OCI-M2 (cell line): ENCODE data around the gene GABBR2.

Experiments used
- DNase-seq: peaks from one replicate; lab custom pipeline; 2025; ENCODE audit not compliant: unreplicated experiment; lab: John Stamatoyannopoulos, UW

Gene GABBR2

DNA sequence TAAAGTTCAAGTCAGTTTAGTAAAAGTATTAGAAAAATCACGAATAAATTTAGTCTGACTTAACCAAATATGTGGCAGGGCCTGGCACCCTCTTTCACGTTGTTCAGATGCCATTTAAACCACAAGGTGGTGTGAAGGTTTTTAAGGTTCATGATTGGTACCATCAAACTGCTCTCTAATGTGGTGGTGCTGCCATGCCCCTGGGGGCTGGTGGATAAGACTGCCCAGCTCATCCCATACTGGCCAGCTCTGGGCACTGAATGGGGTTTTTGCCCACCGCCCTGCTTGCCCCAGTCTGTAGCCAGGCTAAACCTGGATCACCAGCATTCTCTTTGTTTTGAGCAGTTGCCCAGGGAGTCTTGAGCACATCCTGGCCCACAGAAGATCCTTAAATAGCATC, 159.3 kb downstream of the GABBR2 start:
- DNase-seq = no peak

DNA sequence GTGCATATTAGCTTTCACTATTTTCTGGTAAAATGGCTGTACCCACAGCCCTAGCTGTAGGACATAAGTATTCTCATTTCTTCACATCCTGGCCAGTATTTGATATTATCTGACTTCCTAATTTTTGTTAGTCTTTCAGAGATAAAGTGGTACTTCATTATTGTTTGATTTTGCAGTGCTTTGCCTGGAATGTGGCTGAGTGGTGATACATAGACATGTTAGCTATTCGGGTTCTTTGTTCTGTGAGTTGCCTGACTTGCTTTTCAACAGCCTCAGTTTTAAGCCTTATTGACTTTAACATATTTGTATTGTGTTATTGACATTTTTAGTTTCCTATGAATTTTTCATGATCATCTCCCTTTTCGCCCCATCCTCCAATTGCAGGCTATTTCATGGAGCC, 161.1 kb downstream of the GABBR2 start:
- DNase-seq = no peak

DNA sequence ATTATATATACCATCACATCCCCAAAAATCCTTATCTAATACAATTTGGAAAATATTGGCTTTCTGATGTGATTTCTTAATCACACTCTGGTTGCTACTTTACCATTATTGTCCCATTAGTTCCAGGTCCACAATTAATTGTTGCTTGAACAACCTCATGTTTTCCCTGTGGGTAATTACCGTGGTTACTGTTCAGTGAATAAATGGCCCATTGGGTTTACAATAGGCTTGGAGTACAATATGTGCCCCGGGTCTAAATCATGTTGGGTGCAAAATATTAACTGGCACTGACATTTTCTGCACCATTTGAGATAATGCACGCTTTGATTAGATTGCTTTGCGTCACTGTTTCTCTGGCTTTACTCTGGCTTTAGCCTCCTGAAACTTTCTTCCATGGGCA, 163.7 kb downstream of the GABBR2 start:
- no peak for DNase-seq

DNA sequence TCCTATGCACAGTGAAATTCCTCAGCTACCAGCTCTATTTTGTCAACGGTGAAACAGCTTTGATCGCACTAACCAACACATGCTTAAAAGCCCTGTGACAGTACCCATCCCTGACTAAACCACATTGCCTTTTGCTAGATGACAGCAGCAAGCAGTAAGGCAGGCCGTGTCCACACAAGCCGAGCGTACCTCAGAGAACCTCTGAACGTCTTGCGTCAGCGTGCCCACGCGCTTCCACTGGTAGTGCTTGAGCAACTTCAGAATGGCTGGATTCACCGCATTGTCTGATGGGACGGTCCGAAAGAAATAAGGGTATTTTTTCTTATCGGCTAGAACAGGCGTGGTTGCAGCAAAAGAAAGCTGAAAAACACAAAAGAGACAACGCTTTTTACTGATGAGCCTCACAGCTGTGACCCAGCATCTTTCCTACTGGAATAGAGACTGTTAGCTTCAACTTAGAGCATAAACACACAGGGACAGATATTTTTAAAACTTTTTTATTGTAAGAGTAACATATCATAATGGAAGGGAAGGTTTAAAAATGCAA, 167.0 kb downstream of the GABBR2 start:
- no peak for DNase-seq

DNA sequence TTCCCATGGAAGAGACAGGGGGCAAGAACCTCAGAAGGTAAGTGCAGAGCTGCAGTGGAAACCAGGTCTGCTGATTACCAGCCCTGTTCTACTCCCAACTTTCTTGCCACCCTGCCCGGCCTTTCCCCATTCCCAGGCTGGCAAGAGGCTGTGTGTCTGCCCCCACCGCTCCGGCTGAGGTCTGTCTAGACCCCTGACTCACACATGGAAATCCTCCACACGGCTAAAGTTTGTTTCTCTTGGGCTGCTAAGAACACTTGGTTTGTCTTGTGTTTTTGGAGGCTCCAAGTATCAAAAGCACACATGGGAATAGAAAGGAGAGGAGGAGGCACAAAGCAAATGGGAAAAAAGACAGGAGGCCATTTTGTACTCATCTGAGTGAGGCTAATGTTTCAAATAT, 168.3 kb downstream of the GABBR2 start:
- DNase-seq = no peak

DNA sequence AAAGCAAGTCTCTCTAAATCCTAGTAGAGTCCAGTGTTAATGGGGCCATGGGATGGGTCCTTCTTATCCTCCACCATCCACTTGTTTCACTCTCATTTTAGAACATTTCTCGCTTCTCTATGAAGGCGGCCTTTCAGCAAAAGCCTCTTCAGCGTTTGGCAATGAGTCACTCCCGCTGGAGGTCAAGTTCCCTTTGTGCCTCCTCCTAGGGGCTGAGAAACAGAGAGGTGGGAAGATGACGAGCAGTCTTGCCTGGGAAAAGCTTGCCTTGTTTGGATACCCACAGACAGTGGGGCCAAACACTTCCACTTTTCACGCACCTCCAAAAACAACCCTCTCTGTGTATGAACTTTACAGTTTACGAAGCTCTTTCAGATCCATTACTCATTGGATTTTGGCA, 168.8 kb downstream of the GABBR2 start:
- DNase-seq = no peak

DNA sequence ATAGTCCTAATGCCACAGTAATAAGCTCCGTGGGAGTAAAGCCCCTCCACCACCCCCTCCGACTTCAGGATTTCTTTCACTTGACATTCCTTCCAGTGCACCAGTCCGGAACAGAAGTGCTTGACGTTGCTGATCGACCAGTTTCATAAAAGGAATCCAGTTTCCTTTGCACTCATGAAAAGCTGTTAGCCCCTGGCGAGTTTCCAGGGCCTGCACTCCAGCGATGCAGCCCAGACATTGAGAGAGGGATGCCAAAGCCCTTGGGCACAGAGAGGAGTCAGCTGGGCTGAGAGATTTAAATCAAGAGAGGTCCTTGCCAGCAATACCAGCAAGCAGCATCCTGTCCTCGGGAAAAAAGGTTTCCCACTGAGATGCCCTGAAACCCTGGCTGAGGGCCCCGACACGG, 170.1 kb downstream of the GABBR2 start:
- DNase-seq = no peak

DNA sequence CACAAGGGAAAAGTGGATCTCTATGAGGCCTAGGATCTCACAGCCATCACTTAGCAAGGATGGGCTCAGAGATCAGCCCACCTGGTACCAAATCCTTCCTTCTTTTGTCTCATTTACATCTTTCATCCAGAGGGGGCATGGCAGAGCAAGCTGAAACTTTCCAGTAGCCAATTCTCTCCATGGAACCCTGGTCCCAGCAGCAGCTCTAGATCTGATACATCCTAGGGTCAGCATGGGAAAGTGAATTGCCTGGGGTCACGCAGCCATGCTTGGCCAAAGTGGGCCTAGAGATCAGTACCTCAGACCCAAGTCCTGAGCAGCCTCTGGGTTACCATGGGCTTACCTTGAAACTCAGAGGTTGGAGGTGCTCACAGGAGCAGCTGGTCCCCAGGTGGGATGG, 170.5 kb downstream of the GABBR2 start:
- DNase-seq = no peak

GRCh38 chr9:98536542-98537173, 172.1 kb downstream of the GABBR2 start:
- no peak for DNase-seq

DNA sequence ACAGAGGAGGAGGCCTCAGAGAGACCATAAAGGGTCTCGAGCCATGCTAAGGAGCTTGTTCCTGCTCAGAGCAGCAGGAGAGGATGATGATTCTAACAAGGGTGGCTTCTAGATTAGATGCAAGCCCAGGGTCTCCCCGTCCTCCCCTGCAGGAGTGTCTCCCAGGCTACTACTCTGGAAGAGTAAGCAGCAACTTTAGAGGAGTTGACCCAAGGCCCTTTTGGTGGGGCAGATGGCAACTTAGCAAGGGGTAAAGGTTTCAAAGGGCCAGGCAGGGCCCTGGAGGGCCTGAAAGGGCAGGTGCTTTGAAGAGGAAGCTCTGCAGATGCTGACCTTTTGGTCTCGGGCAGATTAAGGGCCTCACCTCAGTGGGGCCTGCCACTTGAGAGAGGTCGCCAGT, 174.9 kb downstream of the GABBR2 start:
- no peak for DNase-seq

- DNase-seq = no peak
Measured at GRCh38 chr9:98533132-98533531, 175.6 kb downstream of the GABBR2 start.

DNA sequence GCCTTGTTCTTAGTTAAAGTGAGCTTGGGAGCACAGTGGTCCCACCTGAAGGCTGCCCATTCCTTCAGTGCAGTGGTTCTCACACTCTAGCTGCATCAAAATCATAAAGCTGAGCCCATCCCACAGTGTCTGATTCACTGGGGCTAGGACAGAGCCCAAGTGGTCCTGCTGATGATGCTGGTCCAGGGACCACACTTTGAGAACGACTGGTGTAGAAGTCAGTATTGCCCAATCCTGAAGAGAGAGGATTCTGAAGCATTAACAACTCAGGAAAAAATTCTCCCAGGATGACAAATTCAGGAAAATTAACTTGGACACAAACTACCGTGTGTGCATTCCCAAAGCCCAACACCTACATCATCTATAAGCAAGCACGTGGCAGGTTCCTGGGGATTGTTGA, 176.2 kb downstream of the GABBR2 start:
- no peak for DNase-seq

DNA sequence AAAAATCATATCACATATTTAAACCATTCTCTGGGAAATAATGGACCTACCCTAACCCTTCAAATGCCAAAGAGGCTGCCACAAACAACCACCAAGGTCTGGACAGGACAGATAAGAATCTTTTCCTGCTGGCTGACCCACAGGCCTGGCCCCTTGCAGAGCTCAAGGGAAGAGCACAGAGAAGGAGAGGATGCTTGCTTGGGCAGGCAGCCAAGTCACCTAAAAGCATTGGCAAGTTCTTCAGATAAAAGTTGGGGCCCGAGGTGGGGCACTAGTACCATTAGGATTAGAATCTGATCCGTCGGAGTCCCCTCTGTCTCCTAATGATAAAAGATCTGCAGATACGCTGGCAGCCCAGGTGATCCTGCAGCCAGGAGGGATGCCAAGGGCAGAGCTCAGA, 176.6 kb downstream of the GABBR2 start:
- no peak for DNase-seq

DNA sequence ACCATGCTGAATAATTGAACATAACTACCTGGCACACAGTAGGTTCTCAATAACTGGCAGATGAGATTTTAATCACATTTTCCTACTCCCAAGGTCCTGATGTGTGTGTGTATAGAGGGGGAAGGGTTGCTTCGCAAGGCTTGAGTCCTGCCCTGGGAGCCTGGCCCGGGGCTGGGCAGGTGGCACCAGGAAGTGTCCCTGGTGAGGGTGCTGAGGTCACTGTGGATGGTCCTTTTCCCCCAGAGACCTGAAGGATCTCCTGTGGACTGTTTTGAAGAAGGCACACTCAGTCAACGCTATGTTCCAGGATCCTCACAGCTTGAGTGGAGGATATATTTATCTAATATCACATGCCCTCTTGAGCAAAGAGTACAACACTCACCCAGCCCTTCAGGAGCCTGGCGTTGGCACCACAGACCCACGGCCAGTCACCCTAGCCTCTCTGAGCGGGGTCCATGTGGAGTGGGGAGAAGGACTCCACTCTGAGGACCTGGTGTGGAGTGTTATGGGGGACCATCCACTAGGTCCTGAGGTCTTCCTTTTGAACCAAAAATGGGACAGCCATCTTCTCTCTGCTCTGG, 177.8 kb downstream of the GABBR2 start:
- no peak for DNase-seq

GRCh38 chr9:98530275-98530674, 178.5 kb downstream of the GABBR2 start:
- no peak for DNase-seq

DNA sequence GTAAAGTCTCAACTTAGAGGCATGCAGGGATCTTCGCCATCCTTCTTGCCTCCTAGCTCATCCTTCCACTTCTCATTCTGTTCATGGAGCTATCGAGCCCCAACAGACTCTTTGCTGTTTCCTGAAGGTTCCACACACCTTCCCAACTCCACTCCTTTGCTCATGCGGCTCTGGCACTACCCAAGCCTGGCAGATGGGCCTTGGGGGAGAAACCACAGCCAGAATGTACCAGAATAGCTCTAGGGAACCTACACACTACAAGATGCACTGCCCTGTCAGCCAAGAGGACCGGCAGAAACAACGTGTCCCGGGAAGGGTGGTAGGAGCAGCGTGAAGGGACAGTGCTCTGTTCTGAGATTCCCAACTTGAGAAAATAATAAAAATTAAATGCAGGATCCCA, 178.9 kb downstream of the GABBR2 start:
- no peak for DNase-seq

GRCh38 chr9:98523231-98523901, 185.4 kb downstream of the GABBR2 start:
- no peak for DNase-seq

GRCh38 chr9:98522487-98522886, 186.2 kb downstream of the GABBR2 start:
- no peak for DNase-seq

DNA sequence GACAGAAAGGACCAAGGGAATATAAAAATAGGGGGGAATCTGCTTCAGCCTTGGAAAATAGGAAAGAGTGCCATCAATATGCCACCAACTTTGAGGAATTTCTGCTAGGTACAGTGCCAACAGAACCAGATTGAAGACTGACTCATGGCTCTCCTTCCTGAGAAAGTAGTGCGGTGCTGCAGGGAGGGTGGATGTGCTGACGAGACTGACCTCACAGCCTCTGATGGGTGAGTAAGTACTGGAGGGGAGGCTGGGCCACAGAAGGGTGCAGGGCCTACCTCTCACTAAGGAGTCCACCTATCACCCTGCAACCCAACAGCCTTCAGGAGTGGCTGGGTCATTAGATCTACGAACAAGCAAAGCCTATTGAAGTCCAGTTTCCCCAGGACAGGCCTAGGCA, 187.6 kb downstream of the GABBR2 start:
- no peak for DNase-seq

GRCh38 chr9:98520221-98520960, 188.3 kb downstream of the GABBR2 start:
- DNase-seq = no peak

DNA sequence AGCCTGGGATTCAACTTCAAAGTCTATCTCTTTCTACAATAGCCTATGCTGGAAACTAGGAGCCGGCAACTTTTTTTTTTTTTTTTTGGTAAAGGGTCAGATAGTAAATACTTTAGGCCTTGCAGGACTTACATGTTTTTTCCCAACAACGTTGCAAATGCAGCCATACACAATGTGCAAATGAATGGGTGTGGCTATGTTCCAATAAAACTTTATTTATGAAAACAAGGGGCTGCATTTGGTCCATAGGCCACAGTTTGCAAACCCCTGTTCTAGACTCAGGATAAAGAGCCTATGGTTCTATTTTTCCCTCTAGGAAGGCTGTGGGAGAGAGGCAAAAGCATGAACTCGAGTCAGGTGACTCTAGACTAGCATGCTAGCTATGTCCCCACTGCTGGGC, 189.1 kb downstream of the GABBR2 start:
- DNase-seq = no peak

- no peak for DNase-seq
Measured at GRCh38 chr9:98518556-98518955, 190.2 kb downstream of the GABBR2 start.
